Myometrial cell (primary cell): ENCODE measurements around the gene ELAVL1. TPM values are rescaled to one million over a fixed set of nuclear protein-coding genes. Genes with fewer than 3 reads are reported as not detected.

Experiments
- total RNA-seq: library from RNA; depleted of rRNA; stranded (reverse); fragments of >200 nt; gene quantifications from 2 replicates; pipeline ENCODE4 v1.2.3, GENCODE V29; 2015

ELAVL1 gene
- total RNA-seq = 45.7 and 48.4 TPM in 2 replicates

DNA sequence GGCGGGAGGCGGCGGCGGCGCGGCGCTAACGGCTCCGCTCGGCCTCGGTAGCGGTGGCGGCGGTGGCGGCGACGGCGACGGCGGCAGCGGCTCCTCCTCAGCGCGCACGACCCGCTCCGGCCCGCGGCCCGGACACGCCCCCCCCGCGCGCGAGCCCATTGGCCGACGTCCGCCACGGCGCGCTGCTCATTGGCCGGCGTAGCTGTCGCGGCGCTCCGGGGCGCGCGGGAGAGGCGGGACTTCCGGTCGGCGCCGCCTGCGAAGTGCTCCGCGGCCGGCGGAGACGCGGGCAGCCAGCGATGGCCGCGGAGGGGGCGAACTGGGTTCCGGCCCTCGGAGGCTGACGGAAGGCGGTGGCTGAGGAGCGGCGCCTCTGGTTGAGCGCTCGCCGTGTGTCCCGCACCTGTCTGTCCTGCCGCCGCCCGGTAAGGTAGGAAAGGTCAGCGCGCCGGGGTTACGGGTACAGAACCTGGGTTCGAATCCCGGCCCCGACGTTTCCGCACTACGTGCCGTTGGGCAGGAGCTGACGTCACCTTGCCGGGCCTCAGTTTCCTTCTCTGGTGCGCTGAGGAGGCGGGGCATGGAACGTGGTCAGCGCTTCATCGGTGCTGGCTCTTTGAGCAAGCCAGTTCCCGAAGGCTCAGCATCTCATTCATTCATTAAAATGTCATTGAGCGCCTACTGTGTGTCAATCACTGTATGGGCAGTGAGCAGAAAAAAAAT is at the start of gene ELAVL1:
ELAVL1 (minus strand) TSS at position 108 of the 723 bp plus-strand sequence. CDS start 13,826 bp downstream, outside the sequence.

DNA sequence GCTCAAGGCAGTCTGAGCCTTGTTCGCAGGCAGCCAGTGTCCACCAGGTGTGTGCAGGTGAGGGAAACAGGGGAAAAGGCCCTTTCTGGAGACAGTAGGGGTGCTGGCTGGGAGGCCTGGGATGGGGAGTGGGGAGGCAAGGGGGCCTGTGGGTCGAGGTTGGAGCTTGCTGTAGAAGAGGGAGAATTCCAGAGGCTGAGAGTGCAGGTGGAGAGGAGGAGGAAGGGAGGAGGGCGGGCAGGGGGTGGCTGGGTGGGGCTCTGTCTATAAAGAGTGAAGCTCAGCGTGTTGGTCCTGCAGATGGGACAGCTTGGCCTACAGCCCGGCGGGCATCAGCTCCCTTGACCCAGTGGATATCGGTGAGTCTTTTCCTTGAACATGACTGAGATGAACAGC is 47.0 kb upstream of the ELAVL1 start, which contains the start of gene CCL25:
CCL25 (plus strand) TSS at position 297 of the 396 bp plus-strand sequence. CDS start 290 bp downstream, outside the sequence.

DNA sequence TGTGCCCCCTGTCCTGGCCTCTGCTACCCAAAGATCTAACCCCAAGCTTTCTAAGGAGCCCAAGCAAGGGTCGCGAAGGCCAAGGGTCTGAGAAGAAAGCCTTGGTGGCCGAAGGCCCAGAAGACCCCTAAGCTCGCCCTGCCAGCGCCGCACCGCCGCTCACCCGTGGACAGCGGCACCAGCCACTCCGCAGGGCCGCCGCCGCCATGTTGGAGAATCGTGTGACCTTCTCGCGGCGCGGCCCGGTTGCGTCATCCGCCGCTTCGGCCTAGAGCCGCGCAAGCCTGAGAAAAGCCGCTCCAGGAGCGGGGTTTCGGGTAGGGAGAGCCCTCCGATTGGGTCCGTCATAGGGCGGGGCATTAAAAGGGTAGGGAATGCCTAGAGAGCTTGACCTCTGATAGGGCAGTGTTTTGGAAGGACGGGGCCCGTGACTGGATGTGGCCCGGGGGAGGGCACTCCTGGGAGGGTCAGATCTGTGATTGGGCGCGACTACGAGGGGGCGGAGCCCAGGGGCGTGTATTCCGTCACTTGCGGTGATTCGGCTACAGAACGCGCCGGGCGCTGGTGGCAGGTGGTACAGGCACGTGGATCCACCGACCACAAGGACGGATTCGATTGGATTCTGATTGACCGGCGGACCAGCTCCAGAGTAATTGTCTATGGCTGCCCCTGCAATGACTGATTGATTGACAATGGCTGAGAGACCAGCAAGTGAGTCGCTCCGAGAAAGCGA is 61.8 kb downstream of the ELAVL1 start, which contains the start of gene TIMM44:
TIMM44 (minus strand) TSS at position 223 of the 733 bp plus-strand sequence; CDS start at position 208, 15 bp downstream.

DNA sequence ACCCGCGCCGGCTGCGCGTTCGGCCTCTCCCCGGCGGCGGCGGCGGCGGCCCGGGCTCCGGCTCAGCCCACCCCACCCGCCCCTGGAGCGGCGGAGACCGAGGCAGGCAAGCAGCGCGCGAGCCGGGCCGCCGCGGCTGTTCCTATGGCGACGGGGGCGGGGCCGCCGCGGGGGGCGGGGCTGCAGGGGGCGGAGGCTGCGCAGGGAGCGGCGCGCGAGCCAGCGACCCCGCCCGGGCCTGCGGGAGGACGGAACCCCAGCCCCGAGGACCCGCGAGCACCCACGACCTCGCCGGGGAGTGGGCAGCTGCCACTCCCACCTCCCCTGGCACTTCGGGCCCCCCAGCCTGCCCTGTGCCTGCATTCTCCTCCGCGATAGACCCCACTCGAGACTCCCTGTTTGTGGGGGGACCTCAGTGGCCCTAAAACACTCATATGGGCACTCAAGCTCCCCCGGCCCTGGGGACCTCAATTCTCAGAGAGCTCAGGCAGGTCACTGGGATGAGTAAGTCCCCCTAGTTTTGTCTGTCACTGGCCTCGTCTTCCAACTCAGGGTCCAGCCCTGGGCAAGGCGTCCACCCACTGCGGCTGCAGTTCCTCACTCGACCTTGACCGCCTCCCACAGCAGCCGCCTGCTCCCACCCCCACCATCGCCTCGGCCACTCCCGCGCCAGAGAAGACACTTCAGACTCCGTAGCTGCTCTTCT is 79.3 kb downstream of the ELAVL1 start, which contains the start of gene CTXN1:
CTXN1 (minus strand) TSS at position 115 of the 706 bp plus-strand sequence. CDS start 597 bp downstream, outside the sequence.

DNA sequence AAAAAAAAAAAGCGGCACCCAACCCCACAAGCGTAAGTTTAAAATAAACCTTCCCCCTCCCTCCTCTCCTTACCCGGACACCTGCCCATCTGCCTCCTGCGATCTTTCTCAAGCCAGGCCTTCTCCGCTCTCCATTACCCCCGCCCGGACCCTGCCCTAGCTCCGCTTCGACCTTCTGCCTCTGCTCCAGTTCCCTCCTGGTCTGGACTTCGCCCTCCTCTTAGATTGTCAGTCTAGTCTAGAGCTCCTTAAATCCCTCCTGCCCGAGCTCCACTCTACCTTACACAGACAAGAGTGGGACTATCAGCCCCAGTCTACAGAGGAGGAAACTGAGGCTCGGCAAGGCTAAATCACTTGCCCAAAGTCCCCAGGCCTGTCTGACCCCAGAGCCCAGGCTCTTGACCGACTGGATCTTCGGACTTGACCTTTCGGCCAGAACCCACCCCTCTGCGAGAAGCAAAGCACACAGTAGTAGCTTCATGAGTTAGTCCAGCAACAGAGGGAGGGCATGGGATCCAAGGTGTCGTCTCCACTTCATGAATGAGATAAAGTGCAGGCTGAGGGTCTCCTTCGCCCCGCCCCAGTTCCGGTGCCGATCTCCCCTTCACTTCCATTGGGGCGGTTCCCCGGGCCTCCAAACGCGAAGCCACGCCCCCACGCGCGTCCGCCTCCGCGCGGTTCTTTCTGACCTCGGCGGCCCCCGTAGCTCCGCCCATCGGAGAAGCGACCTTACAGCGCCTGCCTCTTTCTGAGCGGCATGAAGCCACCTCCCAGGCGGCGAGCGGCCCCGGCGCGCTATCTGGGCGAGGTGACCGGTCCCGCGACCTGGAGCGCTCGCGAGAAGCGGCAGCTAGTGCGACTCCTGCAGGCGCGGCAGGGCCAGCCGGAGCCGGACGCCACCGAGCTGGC is 85.6 kb downstream of the ELAVL1 start, which contains the start of gene SNAPC2:
SNAPC2 (plus strand) TSS at position 729 of the 909 bp plus-strand sequence; CDS start at position 758, 29 bp downstream.

DNA sequence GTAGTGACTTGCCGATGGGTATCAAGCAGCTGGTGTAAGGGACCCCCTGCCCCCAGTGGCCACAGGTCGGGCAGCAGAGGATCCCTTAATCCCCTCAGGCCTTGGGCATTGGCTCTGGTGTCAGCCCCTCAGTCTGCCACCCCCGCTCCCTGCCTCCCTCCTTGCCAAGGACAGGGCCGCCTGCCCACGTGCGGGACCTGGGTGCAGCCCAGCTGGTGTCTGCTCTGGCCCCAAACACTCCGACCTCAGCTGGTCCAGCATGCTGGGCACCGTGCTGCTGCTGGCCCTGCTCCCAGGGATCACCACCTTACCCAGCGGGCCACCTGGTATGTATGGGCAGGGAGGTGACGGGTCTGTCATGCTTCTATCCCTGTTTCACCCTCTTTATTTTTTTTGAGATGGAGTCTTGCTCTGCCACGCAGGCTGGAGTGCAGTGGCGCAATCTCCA is 90.8 kb downstream of the ELAVL1 start, which contains the start of gene TGFBR3L:
TGFBR3L (plus strand) TSS at position 233 of the 448 bp plus-strand sequence.

Other genes starting within 250 kb of the ELAVL1 start
- gene CLEC4M, start 242.4 kb downstream of the ELAVL1 start, total RNA-seq = not detected in 2 replicates
- gene EVI5L, start 175.4 kb downstream of the ELAVL1 start, total RNA-seq = 25.5 and 44.4 TPM in 2 replicates
- not detected in 2 replicates for gene PRR36, start 131.3 kb downstream of the ELAVL1 start, total RNA-seq
- 7.2 and 8.5 TPM in 2 replicates for gene LRRC8E, start 117.1 kb downstream of the ELAVL1 start, total RNA-seq
- gene MAP2K7, start 101.8 kb downstream of the ELAVL1 start, total RNA-seq = 8.4 and 9.6 TPM in 2 replicates
- gene TGFBR3L, start 90.8 kb downstream of the ELAVL1 start, total RNA-seq = 25.4 TPM in 1 of 2 replicates, not detected in the other
- gene SNAPC2, start 85.3 kb downstream of the ELAVL1 start, total RNA-seq = 60.5 and 80.3 TPM in 2 replicates
- 2.9 and 4.3 TPM in 2 replicates for gene CTXN1, start 79.5 kb downstream of the ELAVL1 start, total RNA-seq
- gene TIMM44, start 62.0 kb downstream of the ELAVL1 start, total RNA-seq = 67.7 and 89.3 TPM in 2 replicates
- not detected in 2 replicates for gene CCL25, start 47.1 kb upstream of the ELAVL1 start, total RNA-seq
- gene FBN3, start 144.0 kb upstream of the ELAVL1 start, total RNA-seq = not detected in 2 replicates
- gene CERS4, start 203.7 kb upstream of the ELAVL1 start, total RNA-seq = 8.1 and 10.1 TPM in 2 replicates